Measurements from ENCODE around the gene PARD3. TPM values are rescaled to one million over a fixed set of nuclear protein-coding genes. Genes with fewer than 3 reads are reported as not detected.

The PARD3 gene
- total RNA-seq, 4 donors from 2014 or later: 39.2 to 124 (median 48.0) TPM

DNA sequence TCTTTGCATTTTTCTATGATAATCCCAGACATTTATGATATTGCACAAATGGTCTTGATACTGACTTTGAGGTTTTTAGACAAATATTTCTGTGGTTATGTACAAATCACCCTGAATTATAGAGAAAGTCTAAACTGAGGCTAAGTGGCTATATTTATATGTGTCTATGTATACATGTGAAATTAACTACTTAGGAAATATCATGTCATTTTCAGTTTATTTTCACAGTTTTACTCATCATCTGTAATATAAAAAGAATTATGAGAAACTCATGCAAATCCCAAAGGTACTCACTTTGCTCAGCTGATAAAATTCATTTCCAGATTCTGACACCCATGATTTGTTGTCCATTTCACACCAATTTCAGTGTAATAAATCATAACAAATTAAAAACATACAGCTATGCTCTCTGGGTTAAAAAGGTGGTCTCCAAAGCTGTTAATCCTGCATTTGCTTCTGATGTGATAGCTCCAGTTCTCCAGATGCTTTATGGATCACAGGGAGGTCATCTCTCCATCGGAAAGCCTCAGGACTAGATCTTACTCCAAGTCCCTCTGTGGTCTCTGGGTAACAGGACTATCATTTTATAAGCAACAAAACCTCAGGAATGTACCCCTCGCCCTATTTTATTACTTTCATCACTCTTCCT, 673.9 kb downstream of the PARD3 start:
- Histone ChIP-seq H3K4me3 (no peak overlapping the region), H3K9me3 (no peaks in the 10 kb centered on the region), H3K4me1 (no peaks in the 10 kb centered on the region), H3K27ac (no peak overlapping the region), H3K27me3 (no peaks in the 10 kb centered on the region), H3K36me3 (no peaks in the 10 kb centered on the region)
- TF ChIP-seq, protein P1, sequence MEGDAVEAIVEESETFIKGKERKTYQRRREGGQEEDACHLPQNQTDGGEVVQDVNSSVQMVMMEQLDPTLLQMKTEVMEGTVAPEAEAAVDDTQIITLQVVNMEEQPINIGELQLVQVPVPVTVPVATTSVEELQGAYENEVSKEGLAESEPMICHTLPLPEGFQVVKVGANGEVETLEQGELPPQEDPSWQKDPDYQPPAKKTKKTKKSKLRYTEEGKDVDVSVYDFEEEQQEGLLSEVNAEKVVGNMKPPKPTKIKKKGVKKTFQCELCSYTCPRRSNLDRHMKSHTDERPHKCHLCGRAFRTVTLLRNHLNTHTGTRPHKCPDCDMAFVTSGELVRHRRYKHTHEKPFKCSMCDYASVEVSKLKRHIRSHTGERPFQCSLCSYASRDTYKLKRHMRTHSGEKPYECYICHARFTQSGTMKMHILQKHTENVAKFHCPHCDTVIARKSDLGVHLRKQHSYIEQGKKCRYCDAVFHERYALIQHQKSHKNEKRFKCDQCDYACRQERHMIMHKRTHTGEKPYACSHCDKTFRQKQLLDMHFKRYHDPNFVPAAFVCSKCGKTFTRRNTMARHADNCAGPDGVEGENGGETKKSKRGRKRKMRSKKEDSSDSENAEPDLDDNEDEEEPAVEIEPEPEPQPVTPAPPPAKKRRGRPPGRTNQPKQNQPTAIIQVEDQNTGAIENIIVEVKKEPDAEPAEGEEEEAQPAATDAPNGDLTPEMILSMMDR (IDR thresholded peaks at IDR 0.05): no peak
- TF ChIP-seq POLR2A (IDR thresholded peaks at IDR 0.05): no peak
- DNase-seq: no peak

DNA sequence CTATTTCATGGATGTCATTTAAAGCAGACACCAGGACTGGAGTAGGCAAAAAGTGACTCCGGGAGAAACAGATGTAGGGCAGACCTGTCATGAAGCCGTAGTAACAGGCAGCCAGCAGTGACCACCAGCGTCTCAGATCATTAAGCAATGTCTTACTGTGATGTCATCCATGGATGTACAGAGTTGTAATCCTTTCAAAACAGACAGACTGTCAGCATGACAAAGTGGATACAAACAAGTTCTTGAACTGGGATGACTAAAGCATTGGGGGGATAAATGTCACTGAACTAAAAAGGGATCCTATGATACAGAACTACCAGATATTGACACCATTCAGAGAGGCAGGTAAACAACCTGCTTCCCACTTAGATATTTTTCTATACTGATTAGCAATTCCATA, 675.5 kb downstream of the PARD3 start:
- H3K4me3 ChIP-seq: no peak overlapping the region
- DNase-seq: no peak
- H3K27ac ChIP-seq: no peak overlapping the region
- H3K27me3 ChIP-seq: no peaks in the 10 kb centered on the region
- no peaks in the 10 kb centered on the region for H3K36me3 ChIP-seq
- H3K4me1 ChIP-seq: no peaks in the 10 kb centered on the region
- H3K9me3 ChIP-seq: no peaks in the 10 kb centered on the region
- TF ChIP-seq, protein P1 (IDR thresholded peaks at IDR 0.05): no peak
- no peak for TF ChIP-seq POLR2A (IDR thresholded peaks at IDR 0.05)

DNA sequence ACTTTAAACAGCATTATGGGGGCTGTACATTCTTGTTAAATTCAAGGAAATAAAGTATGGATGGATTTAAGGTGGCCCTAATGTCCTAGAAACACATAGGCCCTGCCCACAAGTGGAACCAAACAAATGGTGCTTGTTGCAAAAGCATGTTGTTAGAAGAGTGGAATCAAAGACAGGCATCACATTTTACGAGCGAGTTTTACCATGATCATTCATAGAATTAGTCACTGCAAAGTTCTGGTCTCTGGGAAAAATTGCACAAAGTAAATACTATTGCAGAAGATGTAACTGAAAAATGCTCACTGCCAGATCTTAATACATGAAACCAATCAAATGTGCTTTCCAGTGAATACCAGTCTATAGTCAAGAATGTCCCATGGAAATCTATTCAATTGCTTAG, 677.1 kb downstream of the PARD3 start:
- TF ChIP-seq, protein P1 (IDR thresholded peaks at IDR 0.05): no peak
- no peak for TF ChIP-seq POLR2A (IDR thresholded peaks at IDR 0.05)
- Histone ChIP-seq H3K4me3 (no peak overlapping the region), H3K9me3 (no peaks in the 10 kb centered on the region), H3K27me3 (no peaks in the 10 kb centered on the region), H3K36me3 (no peaks in the 10 kb centered on the region), H3K4me1 (no peaks in the 10 kb centered on the region), H3K27ac (no peak overlapping the region)
- no peak for DNase-seq

DNA sequence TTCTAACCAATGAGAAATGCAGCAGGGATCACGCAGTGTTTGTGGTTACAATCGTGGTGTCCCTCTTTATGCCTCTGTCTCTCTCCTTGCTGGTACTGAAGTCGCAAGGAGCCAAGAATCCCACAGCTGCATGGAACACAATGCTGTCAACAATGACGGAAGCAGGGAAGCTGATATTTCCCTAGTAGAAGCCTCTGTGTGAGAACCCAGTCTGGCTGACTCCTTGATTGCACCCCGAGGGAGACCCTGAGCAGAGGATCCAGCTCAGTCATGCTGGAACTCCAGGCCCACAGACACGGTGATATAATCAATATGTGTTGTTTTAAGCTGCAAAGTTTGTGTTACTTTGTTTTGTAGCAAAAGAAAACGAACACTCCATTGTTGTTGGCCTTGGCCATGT, 677.9 kb downstream of the PARD3 start:
- no peaks in the 10 kb centered on the region for H3K36me3 ChIP-seq

DNA sequence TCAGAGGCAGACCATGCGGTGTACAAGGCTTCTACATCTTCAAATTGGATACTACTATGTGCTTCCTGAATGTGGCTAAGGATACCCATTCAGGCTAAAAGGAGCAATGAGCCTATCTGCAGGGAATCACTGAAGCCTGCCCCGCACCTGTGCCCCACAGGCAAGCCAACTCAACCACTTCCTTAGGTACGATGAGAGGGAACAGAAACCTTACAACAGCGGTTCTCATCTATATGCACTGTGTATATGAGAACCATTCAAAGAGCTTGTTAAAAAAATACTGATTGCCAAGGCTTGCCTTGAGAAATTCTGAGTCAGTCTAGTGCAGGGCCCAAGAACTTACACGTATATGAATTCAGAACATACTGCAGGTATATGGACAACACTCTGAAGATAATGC, 679.6 kb downstream of the PARD3 start:
- H3K36me3 ChIP-seq: no peaks in the 10 kb centered on the region
- no peak overlapping the region for H3K4me3 ChIP-seq
- no peaks in the 10 kb centered on the region for H3K27me3 ChIP-seq
- no peaks in the 10 kb centered on the region for H3K4me1 ChIP-seq
- H3K27ac ChIP-seq: no peak overlapping the region
- no peak for DNase-seq
- TF ChIP-seq POLR2A (IDR thresholded peaks at IDR 0.05): no peak
- TF ChIP-seq, protein P1 (IDR thresholded peaks at IDR 0.05): no peak
- no peaks in the 10 kb centered on the region for H3K9me3 ChIP-seq

More for the DNA sequence above, 677.9 kb downstream of the PARD3 start:
- no peak for TF ChIP-seq POLR2A (IDR thresholded peaks at IDR 0.05)
- TF ChIP-seq, protein P1 (IDR thresholded peaks at IDR 0.05): no peak
- DNase-seq: no peak
- no peak overlapping the region for H3K4me3 ChIP-seq
- no peaks in the 10 kb centered on the region for H3K9me3 ChIP-seq
- H3K27ac ChIP-seq: no peak overlapping the region
- no peaks in the 10 kb centered on the region for H3K4me1 ChIP-seq
- no peaks in the 10 kb centered on the region for H3K27me3 ChIP-seq

DNA sequence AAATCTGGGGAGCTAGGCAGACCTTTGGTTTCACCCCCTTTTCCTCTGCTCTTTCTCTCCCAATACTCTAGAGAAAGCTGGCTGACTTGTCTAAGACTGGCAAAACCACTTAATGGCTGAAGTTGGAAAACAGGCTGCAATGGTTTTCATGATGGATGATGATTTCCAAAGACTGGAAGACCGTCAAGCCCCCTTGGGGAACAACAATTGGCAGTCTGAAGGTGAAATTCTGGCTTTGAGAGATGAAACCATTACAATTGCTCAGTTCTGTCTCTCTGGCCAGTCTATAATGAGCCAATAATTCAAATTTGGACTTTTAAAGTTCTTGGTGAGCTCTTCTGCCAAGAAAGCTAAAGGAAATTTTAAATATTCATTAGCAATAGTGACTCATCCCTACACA, 680.5 kb downstream of the PARD3 start:
- no peaks in the 10 kb centered on the region for H3K4me1 ChIP-seq
- no peaks in the 10 kb centered on the region for H3K27me3 ChIP-seq
- no peak overlapping the region for H3K27ac ChIP-seq
- TF ChIP-seq, protein P1 (IDR thresholded peaks at IDR 0.05): no peak
- TF ChIP-seq POLR2A (IDR thresholded peaks at IDR 0.05): no peak
- H3K9me3 ChIP-seq: no peaks in the 10 kb centered on the region
- no peaks in the 10 kb centered on the region for H3K36me3 ChIP-seq
- H3K4me3 ChIP-seq: no peak overlapping the region
- no peak for DNase-seq

Measured in Peyer's patch (tissue), 4 donors.